Upper lobe of right lung (tissue), 1 donor: Measurements from ENCODE around the gene TGIF1. TPM values are rescaled to one million over a fixed set of nuclear protein-coding genes. Genes with fewer than 3 reads are reported as not detected.

Experiments
- ATAC-seq: fragments of 200-7000 bp; cut with Tn5 transposase; one replicate; pipeline ENCODE4 v1.9.1; 2020; ENCODE audit warnings: mild to moderate bottlenecking, moderate library complexity
- DNase-seq: peaks from one replicate; pipeline ENCODE4 v3.0.0-alpha.2; 2020
- H3K27ac ChIP-seq: fragments of 200-600 bp; one replicate; pipeline ENCODE4 v1.8.0; 2022
- H3K27me3 ChIP-seq: fragments of 200-600 bp; one replicate; pipeline ENCODE4 v1.8.0; 2022; ENCODE audit warnings: mild to moderate bottlenecking
- H3K36me3 ChIP-seq: fragments of 200-600 bp; one replicate; pipeline ENCODE4 v1.8.0; 2022
- H3K4me1 ChIP-seq: fragments of 200-600 bp; one replicate; pipeline ENCODE4 v1.8.0; 2022
- H3K4me3 ChIP-seq: fragments of 200-600 bp; one replicate; pipeline ENCODE4 v1.8.0; 2022; ENCODE audit warnings: mild to moderate bottlenecking
- H3K9me3 ChIP-seq: fragments of 200-600 bp; one replicate; pipeline ENCODE4 v1.8.0; 2022
- CTCF ChIP-seq: fragments of 200-600 bp; IDR thresholded peaks from one replicate; pipeline ENCODE4 v1.8.0; 2022; ENCODE audit warnings: antibody characterized with exemption
- intact Hi-C: fragments of 100-400 bp; cut with DNase I; formaldehyde crosslinking; loops from one replicate; pipeline ENCODE4 v1.11.0; 2022
- total RNA-seq: library from RNA; stranded (reverse); fragmentation: NEBNext Ultra II Directional; extraction: Animal tissue kit (Norgen Biotek cat#: 25700); gene quantifications from one replicate; pipeline ENCODE4 v1.2.1, GENCODE V29; 2021
- donor health status: DM: no; HTN: yes; CAD: no; lungs with severe emphysema.

The TGIF1 gene
- total RNA-seq, 1 donor from 2014 or later, result 48.4 TPM

GRCh38 chr18:3485153-3486149 lies 35.5 kb downstream of the TGIF1 start:
- no peaks in the 10 kb centered on the region for H3K27me3 ChIP-seq
- no peaks in the 10 kb centered on the region for H3K9me3 ChIP-seq
- ATAC-seq (no peak), DNase-seq (no peak)
- no peaks in the 10 kb centered on the region for H3K4me1 ChIP-seq
- no peaks in the 10 kb centered on the region for H3K36me3 ChIP-seq
- H3K4me3 ChIP-seq, result no peak overlapping the region
- H3K27ac ChIP-seq, result no peak overlapping the region
- TF ChIP-seq CTCF, result no peak
- intact Hi-C loops, result no loop called here

DNA sequence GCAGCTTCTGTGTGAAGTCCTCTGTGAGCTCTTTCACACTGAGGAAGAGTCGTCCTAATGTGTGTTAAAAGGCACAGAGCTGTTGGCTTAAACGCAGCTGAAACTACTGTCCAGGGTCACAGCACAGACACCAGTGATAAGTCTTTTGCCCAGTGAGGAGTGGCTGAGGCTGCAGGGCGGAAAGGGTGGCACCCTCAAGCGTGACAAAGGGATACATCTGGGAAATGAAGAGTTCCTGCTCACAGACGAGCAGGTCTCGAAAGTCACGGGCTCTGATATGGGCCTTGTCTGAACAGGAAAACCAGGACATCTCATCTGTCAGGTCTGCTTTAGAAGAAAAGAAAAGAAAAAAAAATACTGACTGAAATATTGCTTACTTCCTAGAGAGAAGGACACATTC lies 36.5 kb downstream of the TGIF1 start:
- DNase-seq (no peak), ATAC-seq (peak; percentile 62)
- no peak overlapping the region for H3K4me3 ChIP-seq
- no peaks in the 10 kb centered on the region for H3K9me3 ChIP-seq
- no peak overlapping the region for H3K27ac ChIP-seq
- no peak for TF ChIP-seq CTCF
- intact Hi-C loops, result no loop called here
- no peaks in the 10 kb centered on the region for H3K27me3 ChIP-seq
- H3K36me3 ChIP-seq, result no peaks in the 10 kb centered on the region
- no peaks in the 10 kb centered on the region for H3K4me1 ChIP-seq

DNA sequence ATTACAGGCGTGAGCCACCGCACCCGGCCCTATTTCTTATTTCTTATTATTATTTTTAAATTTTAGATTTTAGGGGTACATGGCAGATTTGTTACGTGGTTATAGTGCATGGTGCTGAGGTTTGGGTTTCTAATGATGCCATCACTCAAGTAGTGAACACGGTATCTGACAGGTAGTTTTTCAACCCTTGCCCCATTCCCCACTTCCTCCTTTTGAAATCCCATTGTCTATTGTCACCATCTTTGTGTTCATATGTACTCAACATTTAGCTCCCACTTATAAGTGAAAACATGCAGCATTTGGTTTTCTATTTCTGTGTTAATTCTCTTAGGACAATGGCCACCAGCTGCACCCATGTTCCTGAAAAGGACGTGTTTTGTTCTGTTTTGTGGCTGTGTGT lies 39.5 kb downstream of the TGIF1 start:
- Histone ChIP-seq H3K27me3 (no peaks in the 10 kb centered on the region), H3K27ac (no peak overlapping the region), H3K9me3 (no peaks in the 10 kb centered on the region), H3K36me3 (no peaks in the 10 kb centered on the region), H3K4me1 (no peaks in the 10 kb centered on the region), H3K4me3 (no peak overlapping the region)
- no peak for ATAC-seq
- no peak for DNase-seq
- no peak for TF ChIP-seq CTCF
- intact Hi-C loops, result no loop called here

DNA sequence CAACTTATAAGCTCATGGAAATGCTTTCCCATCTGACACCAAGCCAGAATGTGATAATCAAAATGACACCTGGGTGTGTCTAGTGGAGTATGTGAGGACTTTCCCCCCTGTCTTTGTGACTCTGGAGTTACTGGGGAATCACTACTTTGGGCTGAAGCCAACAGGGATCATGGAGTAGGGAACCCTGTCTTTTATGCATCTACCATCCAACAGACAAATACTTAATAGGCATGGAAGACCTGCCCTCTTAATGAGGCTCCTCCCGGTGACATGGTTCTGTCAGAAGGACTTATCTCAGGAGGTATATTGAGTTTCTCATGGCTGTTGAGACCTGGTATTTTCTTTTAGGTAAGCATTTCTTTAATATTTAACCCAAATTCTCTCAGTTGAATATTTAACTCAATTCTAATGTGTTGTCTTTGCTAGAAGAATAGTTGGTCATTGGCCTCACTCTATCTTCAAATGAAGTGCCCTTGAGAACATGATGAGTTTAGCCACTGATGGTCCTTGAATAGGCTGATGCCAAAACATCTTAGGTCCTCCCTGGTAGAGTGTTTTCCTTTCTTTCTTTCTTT lies 42.1 kb downstream of the TGIF1 start:
- Histone ChIP-seq H3K9me3 (no peaks in the 10 kb centered on the region), H3K27me3 (no peaks in the 10 kb centered on the region), H3K36me3 (no peaks in the 10 kb centered on the region), H3K4me3 (no peak overlapping the region), H3K27ac (no peak overlapping the region), H3K4me1 (no peaks in the 10 kb centered on the region)
- ATAC-seq, result no peak
- no peak for DNase-seq
- intact Hi-C loops, result no loop called here
- TF ChIP-seq CTCF, result no peak

DNA sequence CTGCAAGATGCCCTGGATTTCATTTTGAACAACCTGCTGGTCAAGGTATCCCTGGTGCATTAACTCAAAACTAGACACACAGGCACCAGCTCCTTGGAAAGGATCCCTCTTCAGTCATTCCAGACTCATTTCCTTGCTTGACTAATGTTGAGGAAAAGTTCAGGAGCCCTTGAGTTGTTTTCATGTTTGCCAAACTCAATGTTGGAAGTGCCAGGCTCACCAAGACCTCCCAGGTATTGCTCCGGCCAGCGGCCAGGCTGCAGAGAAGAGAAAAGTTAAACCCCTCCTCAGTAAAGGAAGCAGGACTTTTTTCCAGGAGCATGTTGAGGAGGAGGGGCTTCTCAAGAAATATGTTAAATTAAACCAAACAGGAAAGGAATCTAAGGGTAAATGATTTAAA lies 42.7 kb downstream of the TGIF1 start:
- Histone ChIP-seq H3K9me3 (no peaks in the 10 kb centered on the region), H3K27ac (no peak overlapping the region), H3K4me1 (no peaks in the 10 kb centered on the region), H3K4me3 (no peak overlapping the region), H3K36me3 (no peaks in the 10 kb centered on the region), H3K27me3 (no peaks in the 10 kb centered on the region)
- intact Hi-C loops, result no loop called here
- no peak for TF ChIP-seq CTCF
- DNase-seq (no peak), ATAC-seq (no peak)
